H1 (cell line): Measurements from ENCODE around the gene USP20. TPM values are rescaled to one million over a fixed set of nuclear protein-coding genes. Genes with fewer than 3 reads are reported as not detected.

ENCODE experiments used
- CTCF ChIA-PET: fragments of 300-600 bp; sonication (Branson Sonifier 250); formaldehyde crosslinking; loops from one replicate; lab custom pipeline; 2021; ENCODE audit not compliant: partially characterized antibody; lab: Charles Lee
- POLR2A ChIA-PET: fragments of 300-600 bp; sonication (Branson Sonifier 250); formaldehyde crosslinking; loops from one replicate; lab custom pipeline; 2021; ENCODE audit warnings: inconsistent platforms; ENCODE audit not compliant: partially characterized antibody; lab: Charles Lee
- DNase-seq, 2 experiments: peaks; one replicate each; pipeline versions ENCODE4 v3.0.0 to v3.0.0-alpha.2; 2010 to 2022; ENCODE audit warnings: low spot score in 2 of 2, low read depth in 1 of 2, mixed read lengths in 1 of 2
- FAIRE-seq: peaks from 2 replicates; lab custom pipeline; 2011; peaks lifted over from hg19 to GRCh38; lab: Jason Lieb, UNC
- H2AFZ ChIP-seq: 2 replicates; pipeline ENCODE4 v1.8.1; 2012; ENCODE audit warnings: low read length, inconsistent platforms
- H2AK5ac ChIP-seq: 2 replicates; pipeline ENCODE4 v1.6.1; 2013; ENCODE audit warnings: low read depth, low read length
- H2BK120ac ChIP-seq: replicated peaks from 2 replicates; pipeline ENCODE3; 2013; ENCODE audit warnings: low read depth, low read length, inconsistent platforms
- H2BK12ac ChIP-seq: 2 replicates; pipeline ENCODE4 v1.6.1; 2013; ENCODE audit warnings: low read depth, low read length
- H2BK15ac ChIP-seq: 2 replicates; pipeline ENCODE4 v1.6.1; 2013; ENCODE audit warnings: low read length
- H2BK20ac ChIP-seq: 2 replicates; pipeline ENCODE4 v1.6.1; 2013; ENCODE audit warnings: low read length
- H2BK5ac ChIP-seq: 2 replicates; pipeline ENCODE4 v1.6.1; 2013; ENCODE audit warnings: low read depth, low read length
- H3K14ac ChIP-seq: 2 replicates; pipeline ENCODE4 v1.6.1; 2013; ENCODE audit warnings: inconsistent platforms; ENCODE audit not compliant: insufficient read length
- H3K18ac ChIP-seq: 2 replicates; pipeline ENCODE4 v1.6.1; 2013; ENCODE audit warnings: low read length; ENCODE audit errors: extremely low read depth
- H3K23ac ChIP-seq: 2 replicates; pipeline ENCODE4 v1.6.1; 2013; ENCODE audit warnings: inconsistent platforms; ENCODE audit not compliant: insufficient read length
- H3K23me2 ChIP-seq: 2 replicates; pipeline ENCODE4 v1.6.1; 2013; ENCODE audit warnings: low read depth, low read length
- H3K27ac ChIP-seq: 2 replicates; pipeline ENCODE4 v1.6.1; 2011; ENCODE audit warnings: low read depth, low read length, inconsistent platforms
- H3K27me3 ChIP-seq, 4 experiments: replicated peaks in 1 of 4; 1 replicate in 1 of 4; 2 replicates in 3 of 4; pipeline versions ENCODE4 v1.6.1 to v1.8.1; 2011 to 2013; ENCODE audit warnings: low read length in 3 of 4, mild to moderate bottlenecking in 3 of 4, inconsistent platforms in 2 of 4, mixed read lengths in 2 of 4, moderate library complexity in 1 of 4; ENCODE audit not compliant: control insufficient read depth in 3 of 4, insufficient read depth in 3 of 4; ENCODE audit errors: extremely low read depth in 1 of 4
- H3K36me3 ChIP-seq, 4 experiments: 2 replicates each; pipeline versions ENCODE4 v1.6.1 to v1.8.1; 2011 to 2013; ENCODE audit warnings: mild to moderate bottlenecking in 4 of 4, low read length in 3 of 4, moderate library complexity in 2 of 4, control low read depth in 1 of 4, inconsistent platforms in 1 of 4; ENCODE audit not compliant: insufficient read depth in 4 of 4, control insufficient read depth in 2 of 4
- H3K4ac ChIP-seq: replicated peaks from 2 replicates; pipeline ENCODE3; 2013; ENCODE audit warnings: low read length, low read depth, mixed read lengths, inconsistent platforms; ENCODE audit not compliant: insufficient read length
- H3K4me1 ChIP-seq, 4 experiments: replicated peaks in 1 of 4; 1 replicate in 1 of 4; 2 replicates in 3 of 4; pipeline versions ENCODE4 v1.6.1 to v1.8.1; 2011 to 2013; ENCODE audit warnings: low read length in 3 of 4, inconsistent platforms in 2 of 4, mixed read lengths in 1 of 4; ENCODE audit not compliant: insufficient read depth in 4 of 4, control insufficient read depth in 3 of 4
- H3K4me2 ChIP-seq, 2 experiments: 2 replicates each; pipeline versions ENCODE4 v1.6.1 to v1.8.1; 2011 to 2013; ENCODE audit warnings: low read depth in 2 of 2, low read length in 2 of 2, control low read depth in 1 of 2, inconsistent platforms in 1 of 2, mild to moderate bottlenecking in 1 of 2; ENCODE audit not compliant: insufficient read depth in 1 of 2
- H3K4me3 ChIP-seq, 4 experiments: fragments of 200-600, 300-600 bp in 1 of 4; sonication (generic), shearing (Covaris generic), sonication (Bioruptor Twin) in 1 of 4; 2 replicates each; pipeline versions ENCODE4 v1.5.1 to v1.8.1; 2011 to 2016; ENCODE audit warnings: low read length in 4 of 4, low read depth in 3 of 4, control low read depth in 2 of 4, inconsistent platforms in 2 of 4, mild to moderate bottlenecking in 2 of 4, mixed read lengths in 1 of 4, moderate library complexity in 1 of 4; ENCODE audit not compliant: insufficient read depth in 2 of 4; ENCODE audit errors: extremely low read depth in 1 of 4
- H3K56ac ChIP-seq: replicated peaks from 2 replicates; pipeline ENCODE3; 2013; ENCODE audit warnings: low read depth, mild to moderate bottlenecking, mixed read lengths, low read length, inconsistent platforms; ENCODE audit not compliant: insufficient read length
- H3K79me1 ChIP-seq: 2 replicates; pipeline ENCODE4 v1.6.1; 2013; ENCODE audit warnings: low read depth, low read length, control low read depth
- H3K79me2 ChIP-seq, 2 experiments: 2 replicates each; pipeline versions ENCODE4 v1.6.1 to v1.8.1; 2012 to 2013; ENCODE audit warnings: low read length in 2 of 2, mild to moderate bottlenecking in 2 of 2, inconsistent platforms in 1 of 2; ENCODE audit not compliant: insufficient read depth in 2 of 2, control insufficient read depth in 1 of 2
- H3K9ac ChIP-seq, 4 experiments: replicated peaks in 1 of 4; 1 replicate in 1 of 4; 2 replicates in 3 of 4; pipeline versions ENCODE4 v1.6.1 to v1.8.1; 2011 to 2013; ENCODE audit warnings: low read depth in 3 of 4, low read length in 3 of 4, control low read depth in 2 of 4, mild to moderate bottlenecking in 2 of 4, moderate library complexity in 2 of 4, inconsistent platforms in 1 of 4; ENCODE audit errors: extremely low read depth in 1 of 4
- H3K9me3 ChIP-seq, 2 experiments: 2 replicates each; pipeline versions ENCODE4 v1.6.1 to v1.8.1; 2012 to 2013; ENCODE audit warnings: mild to moderate bottlenecking in 2 of 2, moderate library complexity in 2 of 2, control low read depth in 1 of 2, inconsistent platforms in 1 of 2, low read depth in 1 of 2, low read length in 1 of 2, mixed read lengths in 1 of 2; ENCODE audit not compliant: insufficient read depth in 2 of 2
- H4K20me1 ChIP-seq, 2 experiments: replicated peaks in 1 of 2; 2 replicates each; pipeline versions ENCODE3 to v1.8.1; 2011 to 2013; ENCODE audit warnings: inconsistent platforms in 2 of 2, low read length in 2 of 2, mild to moderate bottlenecking in 1 of 2; ENCODE audit not compliant: insufficient read depth in 2 of 2, control insufficient read depth in 1 of 2
- H4K5ac ChIP-seq: 2 replicates; pipeline ENCODE4 v1.6.1; 2013; ENCODE audit warnings: low read length, low read depth, mixed read lengths, inconsistent platforms; ENCODE audit not compliant: insufficient read length
- H4K8ac ChIP-seq: 2 replicates; pipeline ENCODE4 v1.8.0; 2013; ENCODE audit warnings: mild to moderate bottlenecking, moderate library complexity, low read length, inconsistent platforms; ENCODE audit not compliant: insufficient read depth; ENCODE audit errors: extremely low read depth
- H4K91ac ChIP-seq: replicated peaks from 2 replicates; pipeline ENCODE3; 2013; ENCODE audit warnings: low read length, mixed read lengths, inconsistent platforms; ENCODE audit not compliant: insufficient read length
- ASH2L ChIP-seq: fragments of 200-600, 300-600 bp; sonication (generic); IDR thresholded peaks from one replicate; pipeline ENCODE4 v1.7.1; 2017; ENCODE audit warnings: low read length
- CEBPB ChIP-seq: IDR thresholded peaks from 2 replicates; pipeline ENCODE4 v1.6.1; 2012; ENCODE audit warnings: low read depth, low read length
- EGR1 ChIP-seq: IDR thresholded peaks from 2 replicates; pipeline ENCODE4 v1.6.1; 2011; ENCODE audit warnings: low read depth, low read length, borderline replicate concordance
- HDAC2 ChIP-seq, 2 experiments: fragments of 300-600 bp in 1 of 2; sonication (generic) in 1 of 2; IDR thresholded peaks; 2 replicates each; pipeline ENCODE4 v1.6.1; 2011 to 2012; ENCODE audit warnings: low read depth in 2 of 2, low read length in 2 of 2, mild to moderate bottlenecking in 2 of 2, moderate library complexity in 2 of 2, borderline replicate concordance in 1 of 2, inconsistent platforms in 1 of 2
- POLR2A ChIP-seq, 2 experiments: IDR thresholded peaks; 1 replicate in 1 of 2; 2 replicates in 1 of 2; pipeline ENCODE4 v1.6.1; 2011; ENCODE audit warnings: low read depth in 2 of 2, low read length in 2 of 2, mild to moderate bottlenecking in 2 of 2; ENCODE audit errors: control extremely low read depth in 1 of 2
- POLR2AphosphoS5 ChIP-seq: IDR thresholded peaks from 2 replicates; pipeline ENCODE4 v1.6.1; 2011; ENCODE audit warnings: low read depth, low read length
- RAD21 ChIP-seq, 2 experiments: IDR thresholded peaks in 1 of 2; conservative IDR thresholded peaks in 1 of 2; 2 replicates each; pipeline ENCODE4 v1.6.1; 2011; ENCODE audit warnings: low read depth in 2 of 2, low read length in 2 of 2, improper control_type of control experiment in 1 of 2, inconsistent platforms in 1 of 2, mild to moderate bottlenecking in 1 of 2, moderate library complexity in 1 of 2
- RNF2 ChIP-seq: fragments of 200-900, 300-1000 bp; sonication (generic); IDR thresholded peaks from 2 replicates; pipeline ENCODE4 v1.7.1; 2016; ENCODE audit warnings: borderline replicate concordance, low read depth, mild to moderate bottlenecking, antibody characterized with exemption, low read length; ENCODE audit not compliant: poor library complexity, severe bottlenecking; ENCODE audit errors: missing control alignments
- SP1 ChIP-seq: IDR thresholded peaks from 2 replicates; pipeline ENCODE4 v1.6.1; 2011; ENCODE audit warnings: low read depth, low read length
- SUZ12 ChIP-seq: fragments of 200-600 bp; sonication (generic); IDR thresholded peaks from 2 replicates; pipeline ENCODE4 v1.6.1; 2012; ENCODE audit warnings: mild to moderate bottlenecking, inconsistent platforms, low read length, moderate library complexity, mixed read lengths
- TAF7 ChIP-seq: optimal IDR thresholded peaks from 2 replicates; pipeline ENCODE3; 2011; ENCODE audit warnings: low read depth, mild to moderate bottlenecking, inconsistent platforms, low read length, moderate library complexity, borderline replicate concordance
- WGBS, 2 experiments: shearing (Covaris generic) in 1 of 2; methylation state at CpG; one replicate each; pipeline versions ENCODE4 v1.1.6 to v1.1.7; 2013 to 2015; ENCODE audit warnings: low lambda C conversion rate in 2 of 2, mixed read lengths in 2 of 2, inconsistent platforms in 1 of 2, low coverage in 1 of 2, missing lambda C conversion rate in 1 of 2; ENCODE audit not compliant: insufficient replicate concordance in 2 of 2, insufficient coverage in 1 of 2, insufficient read length in 1 of 2; ENCODE audit errors: extremely low coverage in 1 of 2, missing lambda C conversion rate in 1 of 2; 5-methylcytosine and 5-hydroxymethylcytosine counted together
- polyA plus RNA-seq, 7 experiments: library from polyadenylated mRNA; depleted of rRNA in 3 of 7; stranded (reverse) in 5 of 7; unstranded in 2 of 7; fragments of >200 nt in 5 of 7; fragments of 200-250 nt in 2 of 7; gene quantifications; 1 replicate in 5 of 7; 2 replicates in 1 of 7; 4 replicates in 1 of 7; pipeline versions ENCODE4 v1.2.1 to v1.2.3, GENCODE V29; 2011 to 2013; ENCODE audit warnings: missing spikeins in 2 of 7, mixed read lengths in 2 of 7
- total RNA-seq: library from RNA; stranded (reverse); fragmentation: NEBNext Ultra II Directional; extraction: Animal tissue kit (Norgen Biotek cat#: 25700); gene quantifications from 2 replicates; pipeline ENCODE4 v1.2.1, GENCODE V29; 2021
- TF ChIP-seq, protein P1 (sequence below): IDR thresholded peaks from 2 replicates; pipeline ENCODE4 v1.6.1; 2011; ENCODE audit warnings: low read depth, mild to moderate bottlenecking, low read length; ENCODE audit not compliant: insufficient read depth

Gene USP20
- total and polyA plus RNA-seq, 2 of the 8 experiments (the other 6 are each of a cell fraction or from before 2014, with no cell fraction given) = 13.4 to 23.0 TPM

DNA sequence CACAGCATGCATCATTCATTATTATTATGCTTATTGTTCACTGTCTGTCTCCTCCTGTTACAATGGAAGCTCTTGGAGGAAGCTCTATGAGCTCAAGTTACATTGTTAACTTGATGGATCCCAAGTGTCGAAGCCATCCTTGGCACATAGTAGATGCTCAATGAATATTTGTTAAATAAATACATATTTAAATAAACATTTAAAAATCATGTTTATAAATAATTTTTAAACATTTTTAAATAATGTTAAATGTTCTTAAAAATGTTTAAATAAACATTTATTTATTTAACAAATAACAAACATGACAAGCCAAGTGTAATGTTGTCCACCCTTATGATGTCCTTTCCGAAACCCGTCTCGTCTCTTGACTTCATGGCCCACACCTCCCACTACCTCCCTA lies 69.5 kb downstream of the USP20 start:
- Histone ChIP-seq H2BK15ac (no peak overlapping the region), H3K4me2 (no peak overlapping the region), H3K4ac (no peak overlapping the region), H3K36me3 (peaks cover 0 to 13% (median 0%) of the 10 kb centered on the region in 4 experiments; a peak in 5 of 8 replicates), H3K27ac (no peak overlapping the region), H3K18ac (no peak overlapping the region), H4K20me1 (peaks cover 0 to 2% of the 10 kb centered on the region in 2 experiments), H2AK5ac (no peak overlapping the region), H4K5ac (no peak overlapping the region), H3K56ac (no peak overlapping the region), H3K4me1 (peaks cover 2 to 8% (median 5%) of the 10 kb centered on the region in 4 experiments; a peak in 4 of 7 replicates), H3K79me1 (no peaks in the 10 kb centered on the region), H4K8ac (no peak overlapping the region), H2BK120ac (no peak overlapping the region), H3K79me2 (no peaks in the 10 kb centered on the region), H4K91ac (no peak overlapping the region), H2BK5ac (no peak overlapping the region), H2BK20ac (no peak overlapping the region), H3K23ac (no peak overlapping the region), H3K14ac (no peak overlapping the region), H2AFZ (no peak overlapping the region), H3K9me3 (no peaks in the 10 kb centered on the region), H3K27me3 (no peaks in the 10 kb centered on the region), H3K9ac (no peak overlapping the region), H3K4me3 (no peak overlapping the region), H2BK12ac (no peak overlapping the region), H3K23me2 (no peaks in the 10 kb centered on the region)
- ChIA-PET POLR2A (interaction anchor here (0.9 to 1.0 kb wide), 2 partner anchors 68 to 544 kb away, joined by 3 read pairs; no protein-coding TSS in a partner anchor), CTCF (interaction anchor here (0.9 to 1.7 kb wide), 2 partner anchors 11 to 37 kb away, joined by 3 to 4 read pairs; no protein-coding TSS in a partner anchor)
- FAIRE-seq (no peak), DNase-seq (no peak)
- 99% methylated on average over 4 of the region's 4 CpGs; no CpG with 5 or more reads in 1 of the 2 experiments for WGBS, 2 experiments
- TF ChIP-seq RAD21 (IDR thresholded peaks at IDR 0.05 in 1 of 2, conservative IDR thresholded peaks at IDR 0.05 in 1 of 2; ENCODE audit: low read depth in 2 of 2, low read length in 2 of 2) (no peak), CEBPB (no peak), SP1 (no peak), POLR2AphosphoS5 (no peak), RNF2 (no peak), POLR2A (IDR thresholded peaks at IDR 0.05; ENCODE audit: control extremely low read depth in 1 of 2, low read depth in 2 of 2, low read length in 2 of 2) (no peak), HDAC2 (IDR thresholded peaks at IDR 0.05; ENCODE audit: borderline replicate concordance in 1 of 2, low read depth in 2 of 2, low read length in 2 of 2) (no peak), TAF7 (no peak), EGR1 (no peak), ASH2L (no peak), SUZ12 (no peak)
- TF ChIP-seq, protein P1, sequence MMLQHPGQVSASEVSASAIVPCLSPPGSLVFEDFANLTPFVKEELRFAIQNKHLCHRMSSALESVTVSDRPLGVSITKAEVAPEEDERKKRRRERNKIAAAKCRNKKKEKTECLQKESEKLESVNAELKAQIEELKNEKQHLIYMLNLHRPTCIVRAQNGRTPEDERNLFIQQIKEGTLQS = no peak
